ENCODE results near the gene TYW3.
"Not testable (repeated sequence)": the region's sequence is repeated elsewhere in the genome, so short reads cannot be mapped to it uniquely, and the experiment has no call there.

Gene TYW3

GRCh38 chr1:74731399-74732052 lies 1.4 kb upstream of the TYW3 start:
- H3K27ac ChIP-seq, result peak overlapping the region; percentile 24; the same call in 1 of the 2 replicates

DNA sequence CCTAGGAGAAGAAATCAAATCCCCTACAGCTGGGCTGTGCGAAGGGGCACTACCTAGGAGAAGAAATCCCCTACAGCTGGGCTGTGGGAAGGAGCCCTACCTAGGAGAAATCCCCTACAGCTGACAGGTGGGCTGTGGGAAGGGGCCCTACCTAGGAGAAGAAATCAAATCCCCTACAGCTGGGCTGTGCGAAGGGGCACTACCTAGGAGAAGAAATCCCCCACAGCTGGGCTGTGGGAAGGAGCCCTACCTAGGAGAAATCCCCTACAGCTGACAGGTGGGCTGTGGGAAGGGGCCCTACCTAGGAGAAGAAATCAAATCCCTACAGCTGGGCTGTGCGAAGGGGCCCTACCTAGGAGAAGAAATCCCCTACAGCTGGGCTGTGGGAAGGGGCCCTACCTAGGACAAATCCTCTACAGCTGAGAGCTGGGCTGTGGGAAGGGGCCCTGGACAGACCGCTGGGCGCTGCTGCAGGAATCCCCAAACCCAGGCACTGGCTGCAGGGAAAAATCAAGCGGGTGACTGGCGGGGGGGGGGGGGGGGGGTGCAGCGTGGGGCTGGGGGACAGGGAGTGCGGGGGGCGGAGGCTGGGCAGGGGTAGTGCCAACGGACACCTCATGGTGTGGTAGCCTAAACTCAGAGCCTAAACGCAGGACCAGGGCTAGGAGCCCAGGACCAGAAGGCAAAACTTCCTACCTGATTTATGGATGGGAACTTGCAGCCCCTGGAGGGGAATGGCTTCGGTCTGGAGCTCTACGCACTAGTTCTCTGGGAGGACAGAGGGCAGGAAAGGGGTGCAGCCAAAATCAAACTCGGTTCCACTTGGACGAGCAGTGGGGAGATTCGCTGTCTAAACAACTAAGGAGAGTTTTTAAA lies 643 bp upstream of the TYW3 start:
- peak overlapping the region; percentile 87 for H3K27ac ChIP-seq

More at GRCh38 chr1:74731399-74732052, 1.4 kb upstream of the TYW3 start:
- TF ChIP-seq, protein P1, sequence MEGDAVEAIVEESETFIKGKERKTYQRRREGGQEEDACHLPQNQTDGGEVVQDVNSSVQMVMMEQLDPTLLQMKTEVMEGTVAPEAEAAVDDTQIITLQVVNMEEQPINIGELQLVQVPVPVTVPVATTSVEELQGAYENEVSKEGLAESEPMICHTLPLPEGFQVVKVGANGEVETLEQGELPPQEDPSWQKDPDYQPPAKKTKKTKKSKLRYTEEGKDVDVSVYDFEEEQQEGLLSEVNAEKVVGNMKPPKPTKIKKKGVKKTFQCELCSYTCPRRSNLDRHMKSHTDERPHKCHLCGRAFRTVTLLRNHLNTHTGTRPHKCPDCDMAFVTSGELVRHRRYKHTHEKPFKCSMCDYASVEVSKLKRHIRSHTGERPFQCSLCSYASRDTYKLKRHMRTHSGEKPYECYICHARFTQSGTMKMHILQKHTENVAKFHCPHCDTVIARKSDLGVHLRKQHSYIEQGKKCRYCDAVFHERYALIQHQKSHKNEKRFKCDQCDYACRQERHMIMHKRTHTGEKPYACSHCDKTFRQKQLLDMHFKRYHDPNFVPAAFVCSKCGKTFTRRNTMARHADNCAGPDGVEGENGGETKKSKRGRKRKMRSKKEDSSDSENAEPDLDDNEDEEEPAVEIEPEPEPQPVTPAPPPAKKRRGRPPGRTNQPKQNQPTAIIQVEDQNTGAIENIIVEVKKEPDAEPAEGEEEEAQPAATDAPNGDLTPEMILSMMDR (conservative IDR thresholded peaks at IDR 0.05), result no peak

DNA sequence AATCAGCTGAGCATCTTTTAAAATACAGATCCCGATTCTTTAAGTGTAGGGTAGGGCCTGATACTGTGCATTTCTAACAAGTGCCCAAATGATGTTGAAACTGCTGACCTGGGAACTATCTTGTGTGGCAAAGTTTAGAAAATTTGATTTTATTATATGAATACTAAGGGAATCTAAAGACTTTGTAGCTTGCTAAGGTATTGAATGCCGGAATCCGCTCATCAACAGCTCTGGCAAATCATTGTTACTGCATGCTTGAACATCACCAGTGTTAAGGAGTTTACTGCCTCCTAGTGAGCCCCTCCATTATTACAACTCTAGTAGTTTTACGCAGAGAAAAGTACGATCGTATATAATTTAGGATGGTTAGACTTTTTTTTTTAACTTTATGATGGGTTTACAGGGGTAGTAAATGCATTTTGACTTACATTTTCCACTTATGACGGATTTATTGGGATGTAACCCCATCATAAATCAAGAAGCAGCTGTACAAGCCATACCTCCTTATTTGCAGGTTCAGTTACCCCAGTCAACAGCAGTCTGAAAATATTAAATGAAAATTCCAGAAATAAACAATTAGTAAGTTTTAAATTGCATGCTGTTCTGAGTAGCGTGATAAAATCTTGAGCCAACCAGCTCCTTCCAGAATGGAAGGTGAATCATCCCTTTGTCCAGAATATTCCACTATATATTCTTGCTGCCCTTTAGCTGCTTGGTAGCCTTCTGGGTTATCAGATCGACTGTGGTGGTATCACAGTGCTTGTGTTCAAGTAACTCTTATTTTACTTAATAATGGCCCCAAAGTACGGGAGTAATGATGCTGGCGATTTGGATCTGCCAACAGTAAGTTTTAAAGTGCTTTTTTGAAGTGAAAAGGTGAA lies 892 bp downstream of the TYW3 start:
- TF ChIP-seq, protein P1 (conservative IDR thresholded peaks at IDR 0.05), result peak; percentile 84
- H3K27ac ChIP-seq, result peak overlapping the region; percentile 87

DNA sequence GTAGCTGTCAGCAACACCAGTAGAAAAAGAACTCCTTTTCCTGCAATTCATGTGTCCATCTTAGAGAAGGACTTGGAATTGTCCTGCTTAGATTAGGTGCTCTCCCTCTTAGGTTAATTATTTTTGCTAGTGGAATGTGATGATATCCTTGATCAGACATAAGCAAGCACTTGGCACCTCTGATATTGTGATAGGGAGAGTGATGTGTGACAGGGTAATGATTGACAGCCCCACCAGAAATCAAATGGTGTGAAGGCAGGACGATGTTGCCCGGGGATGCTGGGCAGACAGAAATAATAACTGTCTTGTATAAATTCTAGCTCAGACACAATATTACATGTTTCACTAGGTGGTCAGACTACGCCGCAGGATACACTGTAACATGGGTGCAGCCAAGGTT lies 4.4 kb downstream of the TYW3 start:
- no peak overlapping the region for H3K27ac ChIP-seq
- TF ChIP-seq, protein P1 (conservative IDR thresholded peaks at IDR 0.05), result no peak

GRCh38 chr1:74740307-74740980 lies 7.5 kb downstream of the TYW3 start:
- H3K27ac ChIP-seq, result not testable (repeated sequence)

- not testable (repeated sequence) for H3K27ac ChIP-seq
These were observed 12.3 kb downstream of the TYW3 start for GRCh38 chr1:74745247-74745646.

DNA sequence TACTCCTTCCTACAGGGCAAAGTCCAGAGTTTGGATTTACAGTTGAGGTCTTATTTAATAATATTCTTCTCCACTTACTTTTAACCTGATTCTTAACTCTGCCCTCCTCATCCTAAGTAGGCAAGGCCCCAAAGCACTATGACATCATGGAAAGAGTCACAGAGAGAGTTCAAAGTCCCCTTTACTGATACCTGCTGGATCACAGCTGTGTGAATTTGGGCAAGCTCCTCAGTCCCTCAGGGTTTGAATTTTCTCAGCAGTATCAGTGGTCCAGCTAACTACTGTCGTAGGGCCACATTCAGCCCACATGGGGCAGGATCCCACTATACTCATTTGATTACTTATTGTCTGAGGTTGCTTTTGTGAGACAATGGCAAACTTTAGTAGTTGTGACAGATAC lies 16.0 kb downstream of the TYW3 start:
- TF ChIP-seq, protein P1 (conservative IDR thresholded peaks at IDR 0.05), result no peak
- H3K27ac ChIP-seq, result no peak overlapping the region

DNA sequence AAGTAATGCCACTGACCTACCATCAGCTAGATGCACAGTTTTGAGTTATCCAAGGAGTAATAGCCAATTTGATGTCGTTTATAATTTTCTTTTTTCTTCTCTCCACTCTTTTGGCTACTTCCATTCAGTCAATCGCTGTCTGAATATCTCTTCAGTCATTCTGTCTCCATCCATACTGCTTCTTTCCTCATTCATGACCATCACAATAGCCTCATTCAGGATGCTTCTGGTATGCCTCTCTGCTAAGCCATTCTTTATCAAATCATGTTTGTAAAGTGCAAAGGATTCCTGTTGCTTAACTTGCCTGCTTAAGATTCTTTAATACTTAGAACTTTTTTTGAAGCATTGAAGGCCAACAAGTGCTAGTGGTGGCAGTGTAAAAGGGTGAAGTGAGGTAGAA lies 20.2 kb downstream of the TYW3 start:
- no peak overlapping the region for H3K27ac ChIP-seq

More for the DNA sequence above, 20.2 kb downstream of the TYW3 start:
- TF ChIP-seq, protein P1 (conservative IDR thresholded peaks at IDR 0.05), result no peak
